T-helper 2 cell (primary cell): ENCODE data around the gene ZNF791.
"Not testable (repeated sequence)": the region's sequence is repeated elsewhere in the genome, so short reads cannot be mapped to it uniquely, and the experiment has no call there.

Source experiments
- DNase-seq, 5 experiments: peaks; one replicate each; pipeline versions ENCODE4 v3.0.0 to v3.0.0-alpha.2; 2012 to 2022

ZNF791 gene

DNA sequence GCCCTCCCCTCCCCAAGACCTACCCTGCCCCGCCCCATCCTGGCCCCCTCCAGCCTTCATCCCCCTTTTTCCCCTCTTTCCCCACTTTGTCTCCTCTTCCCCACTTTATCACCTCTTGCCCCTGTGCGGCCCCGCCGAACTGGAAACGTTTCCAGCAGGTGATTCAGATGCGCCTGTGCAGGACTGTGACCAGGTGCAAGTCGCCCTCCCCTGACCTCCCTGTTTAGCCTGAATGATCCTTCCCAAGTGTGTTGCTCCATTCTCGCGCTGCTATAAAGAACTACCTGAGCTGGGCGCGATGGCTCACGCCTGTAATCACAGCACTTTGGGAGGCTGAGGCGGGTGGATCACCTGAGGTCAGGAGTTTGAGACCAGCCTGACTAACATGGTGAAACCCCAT is 25.9 kb downstream of the ZNF791 start:
- DNase-seq = no peak

DNA sequence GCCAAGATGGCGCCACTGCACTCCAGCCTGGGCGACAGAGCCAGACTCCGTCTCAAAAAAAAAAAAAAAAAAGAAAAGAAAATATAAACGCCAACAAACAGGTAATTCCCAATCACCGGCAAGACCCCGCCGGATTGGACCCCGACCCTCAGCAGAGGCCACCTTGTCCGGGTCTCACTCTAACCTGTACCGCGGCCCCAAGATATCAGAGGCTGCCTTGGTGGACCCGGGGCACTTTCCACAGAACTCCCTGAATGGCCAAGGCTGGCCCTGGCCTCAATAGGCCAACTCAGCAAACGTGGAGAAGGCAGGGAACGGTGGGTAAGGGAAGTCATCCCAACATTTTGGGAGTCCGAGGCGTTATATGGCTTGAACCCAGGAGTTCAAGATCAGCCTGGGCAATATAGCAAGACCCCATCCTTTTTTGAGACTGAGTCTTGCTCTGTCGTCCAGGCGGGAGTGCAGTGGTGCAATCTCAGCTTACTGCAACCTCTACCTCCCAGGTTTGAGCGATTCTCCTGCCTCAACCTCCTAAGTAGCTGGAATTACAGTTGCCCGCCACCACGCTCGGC is 28.0 kb downstream of the ZNF791 start:
- no peak for DNase-seq

DNA sequence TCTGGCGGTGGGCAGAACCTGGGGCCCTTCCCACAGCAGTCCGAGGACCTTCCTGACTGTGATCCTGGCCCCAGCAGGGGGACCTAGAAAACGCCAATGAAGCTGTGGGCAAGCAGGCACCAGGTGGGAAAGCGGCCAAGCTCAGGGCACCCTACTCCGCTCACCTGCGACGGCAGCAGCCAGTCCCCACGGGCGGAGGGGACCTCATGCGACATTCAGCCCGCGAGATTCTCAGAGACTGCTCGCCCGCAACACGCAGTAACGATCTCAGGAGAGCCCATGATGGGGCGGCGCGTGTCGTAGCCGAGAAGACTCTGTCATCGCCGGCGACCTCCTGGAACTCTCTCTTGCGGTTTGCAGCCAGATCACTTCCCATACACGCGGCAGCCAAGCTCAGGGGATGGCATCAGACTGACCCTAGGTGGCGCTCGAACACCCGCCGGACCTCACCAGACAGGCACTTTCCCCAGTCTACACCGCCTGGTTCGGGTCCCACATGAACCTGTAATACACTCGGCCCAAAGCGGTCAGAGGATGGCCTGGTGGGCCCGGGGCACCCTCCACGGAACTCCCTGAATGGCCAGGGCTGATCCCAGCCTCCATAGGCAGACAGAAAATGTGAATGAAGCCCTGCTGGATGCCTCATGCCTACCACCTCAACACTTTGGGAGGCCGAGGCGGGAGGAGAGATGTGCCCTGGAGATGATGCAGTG is 29.3 kb downstream of the ZNF791 start:
- peak; percentile 55 to 84 (median 73) for DNase-seq

GRCh38 chr19:12641456-12641855 is 30.7 kb downstream of the ZNF791 start:
- no peak for DNase-seq

DNA sequence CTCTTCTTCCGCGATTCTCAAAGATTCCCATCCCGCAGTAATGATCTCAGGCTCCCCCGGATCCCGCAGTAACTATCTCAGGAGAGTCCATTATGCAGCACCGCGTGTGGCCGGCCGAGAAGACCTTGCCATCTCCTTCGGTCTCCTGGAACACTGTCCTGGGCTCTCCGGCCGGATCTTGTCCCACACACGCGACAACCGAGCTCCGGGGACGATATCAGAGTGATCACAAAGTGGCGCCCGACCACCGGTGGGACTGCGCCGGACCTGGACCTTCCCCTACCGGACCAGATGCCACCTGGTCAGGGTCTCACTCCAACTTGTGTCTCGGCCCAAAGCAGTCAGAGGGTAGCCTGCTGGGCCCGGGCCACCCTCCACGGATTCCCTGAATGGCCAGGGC is 31.8 kb downstream of the ZNF791 start:
- DNase-seq = no peak

GRCh38 chr19:12643716-12644115 is 33.0 kb downstream of the ZNF791 start:
- not testable (repeated sequence) for DNase-seq

DNA sequence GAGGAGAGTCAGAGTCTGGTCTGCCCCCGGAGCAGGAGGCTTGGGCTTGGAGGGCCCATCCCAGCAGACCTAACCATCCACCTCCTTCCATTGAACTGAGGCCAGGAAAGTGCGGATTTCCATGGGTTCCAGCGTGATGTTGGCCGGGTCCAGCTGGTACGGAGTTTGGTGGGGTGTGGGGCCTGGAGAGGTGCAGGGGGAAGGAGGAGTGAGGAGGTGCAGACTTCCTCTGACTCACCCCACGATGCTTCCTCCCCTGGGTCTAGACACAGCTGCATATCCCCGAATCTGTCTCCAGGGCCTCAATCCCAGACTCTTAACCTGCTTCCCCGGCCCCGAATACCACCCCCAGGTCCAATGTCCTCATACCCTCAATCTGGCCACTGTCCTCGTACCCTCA is 35.8 kb downstream of the ZNF791 start:
- DNase-seq = no peak

DNA sequence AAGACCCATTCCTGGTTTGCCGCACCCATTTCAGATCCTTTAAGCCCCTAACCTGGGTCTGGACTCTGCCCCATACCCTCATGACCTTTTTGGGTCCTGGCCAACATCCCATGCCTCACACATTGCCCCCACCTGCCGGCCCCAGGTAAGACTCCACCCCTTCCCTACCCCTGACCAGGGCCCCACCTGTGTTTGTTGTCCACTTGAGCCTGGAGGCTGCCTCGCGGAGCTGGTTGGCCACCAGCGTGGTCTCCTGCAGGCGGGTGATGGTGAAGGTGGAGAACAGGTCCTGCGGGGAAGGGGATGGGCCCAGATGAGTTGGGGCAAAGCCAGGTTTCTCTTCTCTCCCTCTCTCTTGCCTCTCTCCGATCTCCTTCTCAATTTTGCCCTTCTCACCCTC is 36.3 kb downstream of the ZNF791 start:
- no peak for DNase-seq

DNA sequence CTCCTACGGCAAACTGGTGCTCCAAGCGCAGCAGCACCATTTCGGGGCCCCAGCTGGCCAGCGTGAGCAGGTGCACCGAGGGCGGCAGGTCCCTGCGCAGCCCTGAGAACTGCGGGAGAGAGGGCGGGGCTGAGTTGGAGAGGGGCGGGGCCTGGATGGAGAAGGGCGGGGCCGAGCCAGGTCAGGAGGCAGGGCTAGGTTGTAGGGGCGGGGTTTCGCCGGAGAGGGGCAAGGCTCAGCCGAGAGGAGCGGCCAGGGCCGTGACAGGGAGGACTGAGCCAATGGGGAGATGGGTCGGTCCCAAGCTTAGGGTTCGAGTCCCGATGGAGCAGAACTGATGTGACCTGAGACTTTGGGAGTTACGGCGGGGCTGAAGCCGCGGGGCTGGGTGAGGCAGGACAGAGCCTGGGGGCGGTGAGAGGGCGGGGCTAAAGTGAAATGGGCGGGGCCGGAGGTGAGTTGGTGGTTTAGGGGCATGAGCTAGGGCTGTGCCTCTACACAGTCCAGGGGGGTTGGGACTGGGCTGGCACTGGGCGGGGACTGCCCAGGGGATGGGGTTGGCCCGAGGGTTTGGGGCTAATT is 36.9 kb downstream of the ZNF791 start:
- DNase-seq = no peak

- DNase-seq = no peak
These were observed 37.4 kb downstream of the ZNF791 start for GRCh38 chr19:12648088-12648487.

- no peak for DNase-seq
These were observed 39.2 kb downstream of the ZNF791 start for GRCh38 chr19:12649941-12650340.

DNA sequence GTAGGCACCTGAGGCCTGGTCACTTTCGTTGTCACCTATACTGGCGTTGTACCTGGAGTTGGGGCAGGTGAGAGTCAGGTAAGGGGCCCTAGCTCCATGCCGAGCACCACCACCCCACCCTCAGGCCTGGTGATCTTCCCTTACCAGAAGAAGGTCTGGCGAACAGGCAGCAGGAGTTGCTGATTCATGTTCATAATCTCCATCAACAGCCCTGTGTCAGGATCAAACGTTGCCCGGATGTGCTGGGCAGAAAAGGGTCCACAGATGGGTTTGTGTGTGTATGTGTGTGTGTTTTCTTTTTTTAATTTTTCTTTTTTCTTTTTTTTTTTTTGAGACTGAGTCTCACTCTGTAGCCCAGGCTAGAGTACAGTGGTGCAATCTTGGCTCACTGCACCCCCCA is 41.5 kb downstream of the ZNF791 start:
- no peak for DNase-seq

- DNase-seq = no peak
These were observed 44.8 kb downstream of the ZNF791 start for GRCh38 chr19:12655546-12655945.

DNA sequence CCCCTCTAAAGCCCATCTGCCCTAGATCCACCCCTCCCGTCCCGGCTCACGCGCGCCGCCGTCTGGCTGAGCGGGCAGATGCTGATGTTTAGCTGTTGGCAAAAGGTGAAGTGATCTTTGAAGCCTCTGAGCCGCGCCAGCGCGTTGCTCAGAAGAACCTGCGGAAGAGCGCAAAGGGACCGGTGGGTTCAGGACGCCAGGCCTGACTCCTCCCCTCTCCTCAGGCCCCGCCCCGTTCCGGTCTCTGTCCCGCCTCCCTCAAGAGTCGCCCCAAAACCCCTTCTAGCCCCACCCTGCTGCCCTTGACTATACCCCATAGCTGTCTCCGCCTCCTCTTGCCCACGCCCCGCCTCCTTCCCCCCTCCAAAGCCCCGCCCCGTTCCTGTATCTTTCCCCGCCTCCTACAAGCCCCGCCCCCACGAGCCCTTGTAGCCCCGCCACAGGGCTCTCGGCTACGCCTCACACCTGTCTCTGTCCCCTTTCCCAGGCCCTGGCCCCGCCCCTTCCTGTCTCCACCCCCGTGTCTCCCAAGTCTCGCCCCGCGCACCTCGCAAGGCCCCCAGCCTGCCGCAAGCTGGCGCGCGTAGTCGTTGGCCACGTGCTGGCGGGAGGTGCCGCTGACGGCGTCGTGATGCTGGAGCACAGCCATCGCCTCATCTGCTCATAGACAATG is 46.3 kb downstream of the ZNF791 start:
- DNase-seq = no peak

DNA sequence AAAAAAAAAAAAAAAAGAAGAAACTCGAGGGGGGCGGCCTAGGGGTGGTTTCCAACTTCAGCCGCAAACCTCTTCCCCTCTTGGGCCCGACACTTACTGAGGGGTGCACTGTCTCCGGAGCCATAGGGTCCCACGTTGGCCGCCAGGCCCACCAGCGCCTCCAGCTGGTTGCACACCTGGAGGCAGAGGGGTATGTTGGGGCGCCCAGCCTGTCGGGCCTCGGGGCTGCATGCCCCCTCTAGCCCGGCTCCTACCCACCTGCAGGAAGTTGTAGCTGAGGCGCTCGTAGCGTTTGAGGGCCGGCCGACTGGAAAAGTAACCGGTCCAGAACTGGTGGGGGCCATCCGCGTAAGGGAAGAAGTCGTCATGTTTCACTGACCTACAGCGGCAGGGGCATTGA is 47.2 kb downstream of the ZNF791 start:
- DNase-seq = no peak

- no peak for DNase-seq
These were observed 50.3 kb downstream of the ZNF791 start for GRCh38 chr19:12660980-12661379.

DNA sequence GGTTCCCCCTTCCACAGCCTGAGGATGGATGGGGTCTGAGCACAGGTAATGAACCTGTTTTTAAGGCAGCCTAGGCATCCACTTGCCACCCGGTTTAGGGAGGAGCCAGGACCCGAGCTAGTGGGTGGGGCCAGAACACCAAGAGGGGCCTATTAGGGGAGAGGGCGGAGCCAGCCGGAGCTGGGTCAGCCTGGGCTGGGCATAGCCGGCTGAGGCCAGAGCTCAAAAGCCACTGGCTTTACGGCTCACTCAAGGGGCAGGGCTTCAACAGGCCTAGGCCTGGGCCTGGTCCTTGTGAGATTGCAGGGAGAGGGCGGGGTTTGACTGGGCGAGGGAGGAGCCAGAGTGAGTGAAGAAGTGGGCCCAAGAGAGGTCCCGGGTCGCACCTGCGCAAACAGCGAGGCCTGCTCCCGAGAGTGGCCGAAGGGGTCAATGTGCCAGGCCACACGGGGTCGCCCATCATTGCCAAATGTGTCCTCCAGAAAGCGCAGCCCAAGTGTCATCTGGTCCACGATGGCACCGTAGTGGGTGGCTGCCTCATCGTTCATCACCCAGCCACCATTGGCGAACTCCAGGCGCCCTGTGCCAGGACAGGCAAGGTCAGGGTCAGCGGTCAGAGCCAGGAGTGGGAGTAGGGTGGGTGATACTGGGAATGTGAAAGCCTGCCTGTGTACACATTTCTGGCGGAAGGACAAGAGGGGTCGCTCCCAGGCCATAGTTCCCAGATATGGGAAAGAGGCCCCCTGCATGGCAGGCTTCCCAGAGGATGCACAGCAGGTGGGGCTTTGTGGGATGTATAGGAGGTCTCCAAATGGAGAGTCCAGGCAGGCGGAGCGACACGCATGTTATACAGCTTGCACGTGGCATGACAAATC is 53.9 kb downstream of the ZNF791 start:
- no peak for DNase-seq

- DNase-seq = peak in 4 of 5 experiments; percentile 30 to 85 (median 34)
These were observed 54.5 kb downstream of the ZNF791 start for GRCh38 chr19:12665281-12665573.

GRCh38 chr19:12665671-12666264 is 55.0 kb downstream of the ZNF791 start:
- DNase-seq = peak in 1 of 5 experiments; percentile 33

DNA sequence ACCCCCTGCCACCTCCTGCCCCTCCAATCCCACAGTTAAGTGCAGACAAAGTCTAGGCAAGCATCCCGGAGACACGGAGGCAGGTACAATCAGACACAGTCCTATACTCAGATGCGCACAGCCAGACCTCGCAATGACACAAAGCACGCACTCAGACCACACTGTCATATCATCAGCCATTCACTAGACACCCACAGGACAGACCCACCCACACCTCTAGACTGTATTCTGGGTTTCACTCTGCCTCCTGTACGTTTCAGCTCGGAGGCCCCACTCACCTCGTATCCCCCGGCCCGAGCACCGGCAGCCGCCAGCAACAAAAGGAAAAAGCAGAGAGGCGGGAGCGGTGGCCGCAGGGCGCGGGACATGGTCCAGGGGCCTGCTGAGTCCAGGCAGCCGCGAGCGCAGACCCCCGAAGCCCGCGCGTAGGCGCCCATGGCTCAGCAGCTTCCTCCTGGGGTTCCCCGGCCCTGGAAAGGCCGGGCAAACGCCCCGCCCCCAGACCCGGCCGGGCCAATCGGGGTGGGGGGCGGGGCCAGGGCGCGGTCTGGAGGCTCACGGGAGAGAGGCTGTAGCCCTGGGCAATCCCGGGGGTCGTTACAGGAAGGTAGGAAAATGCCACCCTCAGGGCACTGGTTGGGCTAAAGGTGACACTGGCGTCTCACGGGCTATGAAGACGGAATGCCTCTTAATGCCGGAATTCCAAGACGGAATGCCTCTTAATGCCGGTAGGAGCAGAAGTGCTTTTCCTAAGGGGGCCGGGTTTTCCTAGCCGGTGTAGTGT is 55.7 kb downstream of the ZNF791 start, which contains the start of the genes MAN2B1 and WDR83:
Gene MAN2B1 (minus strand): TSS at position 478 of the 784 bp plus-strand sequence. CDS start 41 bp downstream, at position 437.
Gene WDR83 (plus strand): TSS at position 543 of the 784 bp plus-strand sequence. CDS start 2,984 bp downstream, outside the sequence.
- peak; percentile 68 to 77 (median 73) for DNase-seq

- no peak for DNase-seq
These were observed 57.1 kb downstream of the ZNF791 start for GRCh38 chr19:12667731-12668302.
